Upper lobe of right lung (tissue), 1 donor: ENCODE results near the gene SLC25A17. TPM values are rescaled to one million over a fixed set of nuclear protein-coding genes. Genes with fewer than 3 reads are reported as not detected.

Experiments
- ATAC-seq: fragments of 200-7000 bp; cut with Tn5 transposase; one replicate; pipeline ENCODE4 v1.9.1; 2020; ENCODE audit warnings: mild to moderate bottlenecking, moderate library complexity
- DNase-seq: peaks from one replicate; pipeline ENCODE4 v3.0.0-alpha.2; 2020
- H3K27ac ChIP-seq: fragments of 200-600 bp; one replicate; pipeline ENCODE4 v1.8.0; 2022
- H3K27me3 ChIP-seq: fragments of 200-600 bp; one replicate; pipeline ENCODE4 v1.8.0; 2022; ENCODE audit warnings: mild to moderate bottlenecking
- H3K36me3 ChIP-seq: fragments of 200-600 bp; one replicate; pipeline ENCODE4 v1.8.0; 2022
- H3K4me1 ChIP-seq: fragments of 200-600 bp; one replicate; pipeline ENCODE4 v1.8.0; 2022
- H3K4me3 ChIP-seq: fragments of 200-600 bp; one replicate; pipeline ENCODE4 v1.8.0; 2022; ENCODE audit warnings: mild to moderate bottlenecking
- H3K9me3 ChIP-seq: fragments of 200-600 bp; one replicate; pipeline ENCODE4 v1.8.0; 2022
- CTCF ChIP-seq: fragments of 200-600 bp; IDR thresholded peaks from one replicate; pipeline ENCODE4 v1.8.0; 2022; ENCODE audit warnings: antibody characterized with exemption
- intact Hi-C: fragments of 100-400 bp; cut with DNase I; formaldehyde crosslinking; loops from one replicate; pipeline ENCODE4 v1.11.0; 2022
- total RNA-seq: library from RNA; stranded (reverse); fragmentation: NEBNext Ultra II Directional; extraction: Animal tissue kit (Norgen Biotek cat#: 25700); gene quantifications from one replicate; pipeline ENCODE4 v1.2.1, GENCODE V29; 2021
- donor health status: DM: no; HTN: yes; CAD: no; lungs with severe emphysema.

The SLC25A17 gene
- total RNA-seq, 1 donor from 2014 or later = 13.8 TPM

GRCh38 chr22:40758390-40758789 lies 60.8 kb downstream of the SLC25A17 start:
- intact Hi-C loops = no loop called here

GRCh38 chr22:40757071-40757470 lies 62.1 kb downstream of the SLC25A17 start:
- no peaks in the 10 kb centered on the region for H3K27me3 ChIP-seq
- TF ChIP-seq CTCF = no peak
- no peaks in the 10 kb centered on the region for H3K4me1 ChIP-seq
- no peaks in the 10 kb centered on the region for H3K36me3 ChIP-seq
- intact Hi-C loops = no loop called here
- ATAC-seq (no peak), DNase-seq (no peak)
- H3K27ac ChIP-seq = no peak overlapping the region
- H3K4me3 ChIP-seq = no peak overlapping the region
- no peaks in the 10 kb centered on the region for H3K9me3 ChIP-seq

More at GRCh38 chr22:40758390-40758789, 60.8 kb downstream of the SLC25A17 start:
- no peak for ATAC-seq
- no peaks in the 10 kb centered on the region for H3K27me3 ChIP-seq
- H3K36me3 ChIP-seq = no peaks in the 10 kb centered on the region
- no peaks in the 10 kb centered on the region for H3K4me1 ChIP-seq
- H3K4me3 ChIP-seq = no peak overlapping the region
- H3K27ac ChIP-seq = no peak overlapping the region
- no peaks in the 10 kb centered on the region for H3K9me3 ChIP-seq
- no peak for TF ChIP-seq CTCF
- no peak for DNase-seq

DNA sequence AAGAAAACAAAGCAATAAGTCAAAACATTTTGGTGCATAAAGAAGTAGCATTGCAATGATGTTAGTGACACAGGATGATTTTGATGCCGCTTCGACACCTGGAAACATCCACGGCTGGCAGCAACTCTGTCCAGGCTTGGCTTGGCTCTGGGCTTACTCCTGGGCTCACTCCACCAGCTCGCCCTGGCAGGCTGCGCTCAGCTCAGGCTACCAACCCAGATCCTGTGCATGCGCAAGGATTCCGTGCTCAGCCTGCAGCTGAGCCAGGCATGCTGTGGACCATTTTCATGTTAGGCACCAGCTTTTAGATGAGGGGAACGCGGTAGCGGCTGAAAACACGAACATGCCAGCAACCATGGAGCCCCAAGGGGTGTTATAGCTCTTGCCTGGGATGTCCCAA lies 66.0 kb downstream of the SLC25A17 start:
- H3K27me3 ChIP-seq = no peaks in the 10 kb centered on the region
- H3K9me3 ChIP-seq = no peaks in the 10 kb centered on the region
- no peak for DNase-seq
- TF ChIP-seq CTCF = no peak
- H3K36me3 ChIP-seq = no peaks in the 10 kb centered on the region
- H3K27ac ChIP-seq = no peak overlapping the region
- ATAC-seq = no peak
- H3K4me1 ChIP-seq = no peaks in the 10 kb centered on the region
- intact Hi-C loops = no loop called here
- H3K4me3 ChIP-seq = no peak overlapping the region

- no peaks in the 10 kb centered on the region for H3K9me3 ChIP-seq
- TF ChIP-seq CTCF = no peak
- H3K36me3 ChIP-seq = no peaks in the 10 kb centered on the region
- H3K4me1 ChIP-seq = no peaks in the 10 kb centered on the region
- no peak overlapping the region for H3K27ac ChIP-seq
- ATAC-seq (no peak), DNase-seq (no peak)
- no peaks in the 10 kb centered on the region for H3K27me3 ChIP-seq
- intact Hi-C loops = no loop called here
- no peak overlapping the region for H3K4me3 ChIP-seq
Observed at GRCh38 chr22:40751250-40751649, 67.9 kb downstream of the SLC25A17 start.

GRCh38 chr22:40749829-40750228 lies 69.3 kb downstream of the SLC25A17 start:
- intact Hi-C loops = no loop called here
- no peak for ATAC-seq

More at GRCh38 chr22:40749829-40750228, 69.3 kb downstream of the SLC25A17 start:
- Histone ChIP-seq H3K4me3 (no peak overlapping the region), H3K27ac (no peak overlapping the region), H3K36me3 (no peaks in the 10 kb centered on the region), H3K4me1 (no peaks in the 10 kb centered on the region), H3K27me3 (no peaks in the 10 kb centered on the region), H3K9me3 (no peaks in the 10 kb centered on the region)
- no peak for DNase-seq
- TF ChIP-seq CTCF = no peak
